Measurements from ENCODE around the gene SRPX.

SRPX gene

GRCh38 chrX:38138900-38139299 lies 81.8 kb downstream of the SRPX start:
- TF ChIP-seq GATA1 (IDR thresholded peaks at IDR 0.05; ENCODE audit: low read depth, low read length) = no peak
- TF ChIP-seq POLR2A (IDR thresholded peaks at IDR 0.05; ENCODE audit: low read length) = no peak
- DNase-seq = peak in 1 of 2 experiments; percentile 1

DNA sequence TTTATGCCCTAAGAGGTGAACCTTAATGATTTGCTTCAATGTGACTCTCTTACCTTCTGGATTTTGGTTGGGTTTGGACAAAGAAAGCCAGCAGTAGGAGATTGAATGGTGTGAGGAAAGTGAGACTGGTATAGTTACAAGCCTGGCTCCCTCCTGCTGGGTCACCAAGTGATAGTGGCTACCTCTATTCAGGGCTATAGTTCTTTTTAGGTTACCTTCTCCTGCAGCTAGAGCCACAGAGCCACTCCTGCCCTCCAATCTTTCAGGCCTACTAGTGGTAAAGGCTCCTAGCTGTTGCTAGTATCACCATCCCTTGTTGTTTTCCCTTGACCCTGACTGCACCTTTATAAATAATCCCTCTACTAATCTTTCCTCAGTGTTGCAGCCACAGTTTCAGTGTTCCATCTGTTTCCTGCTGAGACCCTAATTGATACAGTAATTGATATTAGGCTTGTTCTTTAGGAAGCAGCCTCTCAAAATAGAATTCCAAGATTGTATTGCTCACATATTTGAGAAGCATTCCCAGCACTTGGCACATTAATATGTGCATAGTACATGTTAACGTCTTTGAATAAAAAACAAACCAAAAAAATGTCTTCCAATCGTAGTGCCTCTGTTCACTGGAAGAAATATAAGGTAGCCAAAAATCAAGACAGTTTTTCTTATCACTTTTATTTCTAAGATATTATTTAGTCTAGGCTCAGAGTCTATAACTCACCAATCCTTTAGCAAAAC lies 82.3 kb downstream of the SRPX start:
- TF ChIP-seq GATA1 (IDR thresholded peaks at IDR 0.05; ENCODE audit: low read depth, low read length) = no peak
- TF ChIP-seq POLR2A (IDR thresholded peaks at IDR 0.05; ENCODE audit: low read length) = no peak
- DNase-seq = no peak

DNA sequence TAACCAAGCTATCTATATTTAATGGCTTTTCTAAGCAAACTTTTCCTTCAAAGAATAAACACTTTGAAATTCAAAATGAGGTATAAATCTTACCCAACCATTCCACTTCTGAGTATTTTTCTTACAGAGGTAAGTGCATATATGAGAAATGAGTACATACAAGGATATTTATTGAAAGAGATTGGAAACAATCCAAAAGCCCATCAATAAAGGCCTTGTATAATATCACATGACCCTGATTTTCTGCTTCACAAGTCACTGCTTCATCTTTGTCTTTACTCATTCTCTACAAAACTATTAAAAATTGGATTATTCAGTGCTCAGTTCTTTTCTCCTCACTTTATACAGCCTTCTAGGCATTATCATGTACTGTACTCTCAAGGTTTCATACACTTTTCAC lies 91.3 kb downstream of the SRPX start:
- no peak for DNase-seq
- TF ChIP-seq POLR2A (IDR thresholded peaks at IDR 0.05; ENCODE audit: low read length) (no peak), GATA1 (IDR thresholded peaks at IDR 0.05; ENCODE audit: low read depth, low read length) (no peak)

- DNase-seq = no peak
- TF ChIP-seq GATA1 (IDR thresholded peaks at IDR 0.05; ENCODE audit: low read depth, low read length) = no peak
- TF ChIP-seq POLR2A (IDR thresholded peaks at IDR 0.05; ENCODE audit: low read length) = no peak
Measured at GRCh38 chrX:38127961-38128360, 92.7 kb downstream of the SRPX start.

- TF ChIP-seq POLR2A (IDR thresholded peaks at IDR 0.05; ENCODE audit: low read length) (no peak), GATA1 (IDR thresholded peaks at IDR 0.05; ENCODE audit: low read depth, low read length) (no peak)
- DNase-seq = no peak
Measured at GRCh38 chrX:38126179-38126578, 94.5 kb downstream of the SRPX start.

GRCh38 chrX:38124000-38124399 lies 96.7 kb downstream of the SRPX start:
- TF ChIP-seq GATA1 (IDR thresholded peaks at IDR 0.05; ENCODE audit: low read depth, low read length) (no peak), POLR2A (IDR thresholded peaks at IDR 0.05; ENCODE audit: low read length) (no peak)
- no peak for DNase-seq

- no peak for DNase-seq
- no peak for TF ChIP-seq POLR2A (IDR thresholded peaks at IDR 0.05; ENCODE audit: low read length)
- no peak for TF ChIP-seq GATA1 (IDR thresholded peaks at IDR 0.05; ENCODE audit: low read depth, low read length)
Measured at GRCh38 chrX:38117485-38117884, 103.2 kb downstream of the SRPX start.

DNA sequence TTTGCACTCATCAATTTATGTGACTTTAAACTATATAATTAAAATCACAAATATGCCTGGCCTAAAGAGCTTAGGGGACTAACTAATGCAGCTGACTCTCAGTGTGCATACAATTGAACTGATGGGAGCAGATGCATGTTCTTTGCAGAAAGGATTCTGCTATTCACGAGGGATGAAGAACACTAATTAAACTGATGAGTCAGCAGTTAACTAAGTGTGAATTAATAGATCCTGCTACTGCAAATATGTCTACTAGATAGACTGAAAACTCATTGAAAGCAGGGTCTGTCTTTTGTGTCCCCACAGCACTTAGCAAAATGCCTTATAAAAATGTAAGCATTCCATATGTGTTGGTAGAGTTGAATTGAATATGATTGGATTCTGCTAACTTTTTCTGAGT lies 104.0 kb downstream of the SRPX start:
- DNase-seq = no peak

DNA sequence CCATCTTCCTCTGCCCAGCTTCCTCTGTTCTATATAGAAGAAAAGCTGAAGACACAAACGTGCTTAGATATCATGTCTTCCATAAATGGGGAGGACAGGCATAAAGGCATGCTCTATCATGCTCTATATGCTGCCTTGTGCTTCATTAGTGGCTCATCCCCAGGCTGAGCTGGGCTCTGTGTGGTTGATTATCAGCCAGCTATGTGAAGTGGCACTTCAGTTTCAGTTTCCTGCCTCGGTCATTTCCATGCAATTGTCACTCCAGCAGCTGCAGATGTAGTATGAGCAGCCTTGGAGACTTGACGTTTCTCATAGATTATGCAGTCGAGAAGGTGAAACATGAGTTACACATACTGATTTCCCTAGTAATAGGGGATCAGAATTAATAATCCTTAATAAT lies 108.1 kb downstream of the SRPX start:
- no peak for DNase-seq
- TF ChIP-seq POLR2A (IDR thresholded peaks at IDR 0.05; ENCODE audit: low read length) (no peak), GATA1 (IDR thresholded peaks at IDR 0.05; ENCODE audit: low read depth, low read length) (no peak)

More for the DNA sequence above, 104.0 kb downstream of the SRPX start:
- no peak for TF ChIP-seq POLR2A (IDR thresholded peaks at IDR 0.05; ENCODE audit: low read length)
- TF ChIP-seq GATA1 (IDR thresholded peaks at IDR 0.05; ENCODE audit: low read depth, low read length) = no peak

GRCh38 chrX:38111196-38111595 lies 109.5 kb downstream of the SRPX start:
- no peak for DNase-seq
- TF ChIP-seq GATA1 (IDR thresholded peaks at IDR 0.05; ENCODE audit: low read depth, low read length) (no peak), POLR2A (IDR thresholded peaks at IDR 0.05; ENCODE audit: low read length) (no peak)

GRCh38 chrX:38110231-38110630 lies 110.4 kb downstream of the SRPX start:
- TF ChIP-seq POLR2A (IDR thresholded peaks at IDR 0.05; ENCODE audit: low read length) = no peak
- no peak for TF ChIP-seq GATA1 (IDR thresholded peaks at IDR 0.05; ENCODE audit: low read depth, low read length)

DNA sequence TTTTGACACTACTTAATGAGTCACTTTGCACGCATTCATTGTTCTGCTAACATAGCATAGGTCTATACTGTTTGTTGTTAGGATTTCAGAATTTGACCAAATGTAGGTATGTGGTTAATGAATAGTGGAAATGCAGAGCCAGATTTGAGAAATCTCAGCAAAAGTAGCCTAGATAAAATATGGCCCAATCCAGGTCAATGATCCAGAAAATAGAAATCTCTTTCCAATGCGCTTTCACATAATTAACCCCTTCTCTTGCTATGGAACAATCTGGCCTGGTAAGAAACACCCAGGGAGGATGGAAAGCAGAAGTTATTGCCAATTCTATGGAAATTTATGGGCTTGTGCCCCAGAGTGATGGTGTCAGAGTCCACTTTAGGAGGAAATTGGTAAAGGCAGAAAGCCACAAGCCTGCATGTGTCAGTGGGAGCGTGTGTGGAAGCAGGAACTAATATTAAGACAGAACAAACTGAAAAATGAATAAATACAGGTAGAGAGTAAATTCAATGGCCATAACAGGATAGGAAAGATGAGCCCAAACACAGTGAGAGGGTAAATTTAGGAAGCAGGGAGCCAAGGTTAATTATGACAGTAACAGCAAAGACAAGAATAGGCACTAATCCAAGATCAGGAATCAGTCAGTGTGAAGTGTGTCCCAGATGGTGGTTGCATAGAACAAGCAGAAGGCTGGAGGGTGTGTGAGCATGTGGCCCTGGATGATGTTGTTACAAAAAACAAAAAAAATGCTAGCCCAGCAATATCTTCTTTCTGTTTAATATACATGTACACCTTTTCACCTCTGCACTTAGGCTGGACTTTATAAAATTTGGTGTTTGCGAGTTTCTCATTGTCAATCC lies 111.4 kb downstream of the SRPX start:
- DNase-seq = no peak
- no peak for TF ChIP-seq POLR2A (IDR thresholded peaks at IDR 0.05; ENCODE audit: low read length)
- TF ChIP-seq GATA1 (IDR thresholded peaks at IDR 0.05; ENCODE audit: low read depth, low read length) = no peak

More at GRCh38 chrX:38110231-38110630, 110.4 kb downstream of the SRPX start:
- DNase-seq = no peak

DNA sequence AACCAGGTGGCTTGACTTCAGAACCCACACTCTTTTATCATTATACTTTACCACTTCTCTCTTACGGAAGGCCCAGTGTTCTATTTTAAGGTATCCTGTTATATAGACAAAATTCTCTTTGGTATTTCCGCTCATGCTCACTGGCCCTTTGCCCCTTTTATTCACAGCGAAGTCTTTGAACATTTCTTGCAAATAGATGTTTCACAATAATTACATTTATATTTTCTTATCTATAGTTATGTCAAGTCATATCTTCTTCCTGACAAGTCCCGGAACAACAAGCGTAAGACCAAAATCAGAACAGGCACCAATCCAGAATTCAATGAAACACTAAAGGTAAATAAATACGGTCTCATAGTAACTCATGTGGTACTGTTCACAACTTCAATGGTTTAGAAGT lies 112.3 kb downstream of the SRPX start:
- TF ChIP-seq GATA1 (IDR thresholded peaks at IDR 0.05; ENCODE audit: low read depth, low read length) (no peak), POLR2A (IDR thresholded peaks at IDR 0.05; ENCODE audit: low read length) (no peak)
- DNase-seq = no peak

DNA sequence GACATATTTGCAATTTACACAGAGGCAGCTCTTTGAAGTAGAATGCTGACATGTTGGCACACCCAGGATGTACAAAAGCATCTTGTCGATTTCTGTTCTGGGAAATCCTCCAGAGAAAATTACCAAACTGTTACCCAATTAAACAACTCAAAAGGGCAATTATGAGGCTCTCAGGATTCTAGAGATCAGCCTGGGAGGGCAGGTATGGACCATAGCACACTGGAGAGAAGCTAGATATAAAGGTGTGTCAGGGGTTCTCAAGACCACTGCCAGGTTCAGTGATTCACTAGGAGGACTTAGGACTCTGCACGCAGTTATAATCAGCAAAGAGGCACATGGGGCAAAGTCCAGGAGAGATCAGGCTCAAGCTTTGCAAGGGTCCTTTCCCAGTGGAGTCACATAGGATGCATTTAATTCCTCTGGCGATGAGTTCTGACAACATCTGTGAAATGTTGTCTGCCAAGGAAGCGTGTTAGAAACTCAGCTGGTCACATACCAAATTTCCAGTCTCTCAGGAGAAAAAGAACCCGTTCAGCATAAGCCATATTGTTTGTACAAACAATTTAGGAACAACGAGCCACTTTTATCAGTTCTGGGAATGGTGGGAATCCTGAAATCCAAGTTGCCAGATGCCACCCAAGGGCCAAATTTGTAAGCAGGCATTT lies 113.5 kb downstream of the SRPX start:
- TF ChIP-seq GATA1 (IDR thresholded peaks at IDR 0.05; ENCODE audit: low read depth, low read length) = no peak
- TF ChIP-seq POLR2A (IDR thresholded peaks at IDR 0.05; ENCODE audit: low read length) = no peak

More for the DNA sequence above, 113.5 kb downstream of the SRPX start:
- no peak for DNase-seq
